Esophagus muscularis mucosa (tissue), 3 donors: ENCODE measurements around the gene PROX2.

Experiments used
- CTCF ChIP-seq, 3 experiments: fragments of 200-600 bp in 2 of 3; fragments of 450-650 bp in 1 of 3; sonication (generic) in 2 of 3; IDR thresholded peaks; one replicate each; pipeline ENCODE4 v1.5.1; 2017 to 2019; ENCODE audit warnings: antibody characterized with exemption in 3 of 3, mild to moderate bottlenecking in 2 of 3, moderate library complexity in 1 of 3
- POLR2AphosphoS5 ChIP-seq, 2 donors: sonication (generic); formaldehyde crosslinking; IDR thresholded peaks; one replicate each; pipeline ENCODE4 v1.6.1; 2017; ENCODE audit warnings: antibody characterized with exemption in 2 of 2

- TF ChIP-seq CTCF (IDR thresholded peaks at IDR 0.05) (no peak), POLR2AphosphoS5 (IDR thresholded peaks at IDR 0.05) (no peak)
These were observed 27.2 kb downstream of the PROX2 start for GRCh38 chr14:74848768-74849167.
